Esophagus squamous epithelium (tissue), 5 donors: ENCODE measurements around the gene KEL. TPM values are rescaled to one million over a fixed set of nuclear protein-coding genes. Genes with fewer than 3 reads are reported as not detected.

Experiments used
- DNase-seq: peaks from one replicate; lab custom pipeline; 2025; lab: John Stamatoyannopoulos, UW
- H3K27ac ChIP-seq, 4 donors: fragments of 200-600 bp; sonication (generic); one replicate each; pipeline ENCODE4 v1.5.1; 2016 to 2019; ENCODE audit warnings: mild to moderate bottlenecking in 1 of 4
- H3K27me3 ChIP-seq, 4 donors: fragments of 200-600 bp; sonication (generic); 1 replicate in 3 of 4; 2 replicates in 1 of 4; pipeline versions ENCODE4 v1.5.1 to v1.6.0; 2017 to 2021; ENCODE audit warnings: antibody characterized with exemption in 1 of 4
- H3K36me3 ChIP-seq, 3 donors: fragments of 200-600 bp; sonication (generic); one replicate each; pipeline ENCODE4 v1.5.1; 2016 to 2019
- H3K4me1 ChIP-seq, 3 donors: fragments of 200-600 bp; sonication (generic); one replicate each; pipeline ENCODE4 v1.5.1; 2017 to 2019
- H3K4me3 ChIP-seq, 4 donors: fragments of 200-600 bp; sonication (generic); 1 replicate in 3 of 4; 2 replicates in 1 of 4; pipeline ENCODE4 v1.5.1; 2016 to 2019; ENCODE audit warnings: mild to moderate bottlenecking in 2 of 4, moderate library complexity in 1 of 4
- H3K9me3 ChIP-seq, 3 donors: fragments of 200-600 bp; sonication (generic); one replicate each; pipeline ENCODE4 v1.5.1; 2016 to 2019
- CTCF ChIP-seq, 6 experiments: fragments of 450-650 bp in 4 of 6; fragments of 200-600 bp in 2 of 6; sonication (generic) in 2 of 6; IDR thresholded peaks; one replicate each; pipeline ENCODE4 v1.5.1; 2016 to 2019; ENCODE audit warnings: antibody characterized with exemption in 6 of 6, mild to moderate bottlenecking in 4 of 6, moderate library complexity in 4 of 6
- POLR2A ChIP-seq, 4 donors: fragments of 450-650 bp; IDR thresholded peaks; one replicate each; pipeline ENCODE4 v1.6.1; 2017; ENCODE audit warnings: antibody characterized with exemption in 4 of 4, mild to moderate bottlenecking in 4 of 4, moderate library complexity in 3 of 4
- WGBS, 2 donors: methylation state at CpG; one replicate each; pipeline ENCODE4 v1.1.5; 2018; 5-methylcytosine and 5-hydroxymethylcytosine counted together
- intact Hi-C: fragments of 100-400 bp; cut with DNase I; formaldehyde crosslinking; loops from one replicate; pipeline ENCODE4 v1.15.0; 2022
- total RNA-seq, 4 donors: library from RNA; depleted of rRNA; stranded (reverse); fragments of >200 nt; gene quantifications; one replicate each; pipeline ENCODE4 v1.1.0, GENCODE V29; 2016
- donor health status: DM: yes; HTN: yes; CAD: no.

KEL gene
- total RNA-seq, 4 donors from 2014 or later, result 0.09 to 3.6 (median 0.53) TPM; not detected in 1

GRCh38 chr7:142919656-142920055 lies 42.5 kb downstream of the KEL start:
- Histone ChIP-seq H3K4me3 (no peak overlapping the region), H3K36me3 (no peaks in the 10 kb centered on the region), H3K9me3 (no peaks in the 10 kb centered on the region), H3K27me3 (peaks cover 0 to 5% (median 0%) of the 10 kb centered on the region in 4 donors), H3K4me1 (no peaks in the 10 kb centered on the region), H3K27ac (no peak overlapping the region)
- no peak for DNase-seq
- 88 to 90% methylated on average over 2 to 3 of the region's 3 CpGs for WGBS, 2 donors
- TF ChIP-seq POLR2A (IDR thresholded peaks at IDR 0.05) (no peak), CTCF (IDR thresholded peaks at IDR 0.05) (no peak)
- intact Hi-C loops, result no loop called here

DNA sequence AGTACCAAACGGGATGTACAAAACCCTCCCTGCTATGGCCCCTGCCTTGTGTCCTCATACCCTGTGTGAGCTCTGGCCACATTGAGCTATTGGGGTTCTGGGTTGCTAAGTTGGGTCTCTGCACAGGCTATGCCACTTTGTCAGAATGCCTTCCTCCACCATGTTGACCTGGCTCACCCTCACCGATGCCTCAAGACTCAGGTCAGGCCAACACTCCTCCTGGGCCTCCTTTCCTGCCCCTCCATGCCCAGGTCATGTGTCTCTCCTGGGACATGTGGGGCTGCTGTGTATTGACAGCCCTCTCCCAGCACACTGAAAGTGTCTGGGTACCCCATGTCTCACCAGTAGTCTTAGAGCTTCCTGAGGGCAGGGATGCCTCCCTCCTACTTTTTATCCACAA lies 43.3 kb downstream of the KEL start:
- Histone ChIP-seq H3K27me3 (peaks cover 0 to 5% (median 0%) of the 10 kb centered on the region in 4 donors), H3K36me3 (no peaks in the 10 kb centered on the region), H3K4me3 (no peak overlapping the region), H3K4me1 (peaks cover 0 to 4% (median 0%) of the 10 kb centered on the region in 3 donors), H3K9me3 (no peaks in the 10 kb centered on the region), H3K27ac (no peak overlapping the region)
- DNase-seq, result no peak
- WGBS, 2 donors, result 75 to 76% methylated on average over 1 to 2 of the region's 2 CpGs
- intact Hi-C loops, result no loop called here
- TF ChIP-seq CTCF (IDR thresholded peaks at IDR 0.05) (no peak), POLR2A (IDR thresholded peaks at IDR 0.05) (no peak)

DNA sequence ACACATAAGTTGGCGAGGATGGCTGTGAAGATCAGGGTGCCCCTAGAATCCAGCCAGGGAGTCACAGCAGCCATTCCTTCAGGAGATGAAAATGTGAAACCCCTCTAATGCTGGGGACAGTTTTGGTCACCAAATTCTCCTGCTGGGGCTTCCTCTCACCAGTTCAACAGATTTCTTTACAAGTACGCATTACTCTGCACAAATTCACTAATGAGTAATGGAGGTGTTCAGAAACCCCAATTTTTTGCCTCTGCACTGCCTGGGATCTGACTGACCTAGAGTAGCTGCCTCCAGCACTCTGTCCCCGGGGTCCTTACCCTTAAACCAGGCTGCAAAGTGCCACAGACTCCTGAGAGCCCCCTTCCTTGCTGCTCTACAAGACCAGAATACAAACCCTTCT lies 44.7 kb downstream of the KEL start:
- intact Hi-C loops, result no loop called here
- TF ChIP-seq CTCF (IDR thresholded peaks at IDR 0.05), result no peak
- no peak for TF ChIP-seq POLR2A (IDR thresholded peaks at IDR 0.05)

DNA sequence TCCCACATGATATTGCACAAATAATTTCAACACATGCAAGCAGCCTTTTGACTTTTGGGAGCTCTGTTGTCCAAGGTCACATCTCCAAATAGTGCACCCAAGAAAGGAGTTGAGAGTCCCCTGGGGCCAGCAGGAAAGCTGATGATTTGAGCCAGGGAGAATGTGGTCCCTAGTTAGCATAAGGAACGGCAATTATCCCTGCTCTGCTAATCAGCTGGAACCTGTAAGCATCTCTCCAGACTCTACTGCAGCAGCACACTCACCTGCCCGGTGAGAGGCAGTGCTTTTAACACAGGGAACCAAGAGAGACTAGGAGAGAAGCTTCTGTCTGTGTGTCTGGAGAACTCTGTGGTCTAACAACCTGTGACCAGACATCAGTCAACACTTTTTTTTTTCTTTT lies 45.7 kb downstream of the KEL start:
- Histone ChIP-seq H3K9me3 (no peaks in the 10 kb centered on the region), H3K36me3 (no peaks in the 10 kb centered on the region), H3K4me3 (no peak overlapping the region), H3K4me1 (peaks cover 0 to 18% (median 0%) of the 10 kb centered on the region in 3 donors), H3K27ac (no peak overlapping the region), H3K27me3 (peaks cover 0 to 11% (median 0%) of the 10 kb centered on the region in 4 donors)
- intact Hi-C loops, result no loop called here
- no peak for DNase-seq
- WGBS, 2 donors, result 67 to 68% methylated on average over 2 of the region's 2 CpGs
- no peak for TF ChIP-seq CTCF (IDR thresholded peaks at IDR 0.05)
- TF ChIP-seq POLR2A (IDR thresholded peaks at IDR 0.05), result no peak

More for the DNA sequence above, 44.7 kb downstream of the KEL start:
- Histone ChIP-seq H3K27me3 (peaks cover 0 to 7% (median 0%) of the 10 kb centered on the region in 4 donors), H3K4me1 (peaks cover 0 to 18% (median 0%) of the 10 kb centered on the region in 3 donors), H3K27ac (no peak overlapping the region), H3K36me3 (no peaks in the 10 kb centered on the region), H3K4me3 (no peak overlapping the region), H3K9me3 (no peaks in the 10 kb centered on the region)
- 72 to 74% methylated on average over 3 of the region's 3 CpGs for WGBS, 2 donors
- DNase-seq, result no peak

DNA sequence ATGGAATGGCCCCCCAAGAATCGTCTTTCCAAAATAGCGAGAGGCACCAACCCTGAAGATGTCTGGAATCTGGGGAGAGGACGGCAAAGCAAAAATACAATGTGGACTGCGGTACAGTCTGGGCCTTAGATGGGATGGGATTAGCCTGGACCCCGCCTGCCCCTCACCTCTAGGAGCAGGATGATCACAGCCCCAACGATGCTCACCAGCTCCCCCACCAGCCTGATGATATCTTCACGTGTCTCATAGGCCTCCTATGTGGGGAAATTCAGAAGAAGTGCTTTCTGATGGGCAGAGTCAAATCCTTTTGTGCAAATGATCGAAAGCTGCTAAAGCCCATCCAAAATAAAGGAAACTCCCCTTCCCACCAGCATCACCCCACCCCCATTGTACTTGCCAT lies 46.8 kb downstream of the KEL start:
- intact Hi-C loops, result no loop called here
- Histone ChIP-seq H3K27me3 (peaks cover 0 to 18% (median 0%) of the 10 kb centered on the region in 4 donors), H3K9me3 (no peaks in the 10 kb centered on the region), H3K4me1 (peaks cover 0 to 22% (median 0%) of the 10 kb centered on the region in 3 donors), H3K27ac (no peak overlapping the region), H3K4me3 (no peak overlapping the region), H3K36me3 (no peaks in the 10 kb centered on the region)
- no peak for TF ChIP-seq CTCF (IDR thresholded peaks at IDR 0.05)
- no peak for TF ChIP-seq POLR2A (IDR thresholded peaks at IDR 0.05)
- no peak for DNase-seq
- WGBS, 2 donors, result 87 to 89% methylated on average over 5 to 8 of the region's 8 CpGs
